ENCODE measurements around the gene ACAD11.
A peak's percentile ranks its signal among the peaks of the same experiment; 100 is the strongest.

Gene ACAD11

GRCh38 chr3:132659365-132660051, at the start of gene ACAD11:
Gene ACAD11 (minus strand): TSS chr3:132659809. CDS start chr3:132659751, 58 bp downstream.
- no peak for DNase-seq

GRCh38 chr3:132703733-132704132, 44.1 kb upstream of the ACAD11 start:
- DNase-seq: no peak

- DNase-seq: no peak
Observed at GRCh38 chr3:132695422-132695821, 35.8 kb upstream of the ACAD11 start.

GRCh38 chr3:132694991-132695390, 35.4 kb upstream of the ACAD11 start:
- no peak for DNase-seq

- DNase-seq: no peak
Observed at GRCh38 chr3:132690040-132690439, 30.4 kb upstream of the ACAD11 start.

- no peak for DNase-seq
Observed at GRCh38 chr3:132682201-132682600, 22.6 kb upstream of the ACAD11 start.

GRCh38 chr3:132681421-132681820, 21.8 kb upstream of the ACAD11 start:
- no peak for DNase-seq

- DNase-seq: no peak
Observed at GRCh38 chr3:132679911-132680310, 20.3 kb upstream of the ACAD11 start.

GRCh38 chr3:132675408-132675807, 15.8 kb upstream of the ACAD11 start:
- no peak for DNase-seq

GRCh38 chr3:132669256-132669777, 9.7 kb upstream of the ACAD11 start:
- DNase-seq: no peak

GRCh38 chr3:132665230-132665745, 5.7 kb upstream of the ACAD11 start:
- DNase-seq: no peak

GRCh38 chr3:132662212-132662611, 2.6 kb upstream of the ACAD11 start:
- DNase-seq: no peak

GRCh38 chr3:132661101-132661500, 1.5 kb upstream of the ACAD11 start:
- DNase-seq: no peak

GRCh38 chr3:132660811-132661070, 1.1 kb upstream of the ACAD11 start:
- DNase-seq: no peak

- peak; percentile 66 for DNase-seq
Observed at GRCh38 chr3:132660052-132660810, 622 bp upstream of the ACAD11 start, which contains the start of gene UBA5. Gene UBA5 (plus strand): TSS chr3:132660329. CDS start chr3:132660538, 209 bp downstream.

- no peak for DNase-seq
Observed at GRCh38 chr3:132659000-132659364, 627 bp downstream of the ACAD11 start.

GRCh38 chr3:132657869-132658747, 1.5 kb downstream of the ACAD11 start:
- no peak for DNase-seq

GRCh38 chr3:132655471-132655870, 4.1 kb downstream of the ACAD11 start:
- DNase-seq: no peak

- no peak for DNase-seq
Observed at GRCh38 chr3:132654721-132655120, 4.9 kb downstream of the ACAD11 start.

GRCh38 chr3:132654190-132654589, 5.4 kb downstream of the ACAD11 start:
- no peak for DNase-seq

GRCh38 chr3:132652640-132653270, 6.9 kb downstream of the ACAD11 start:
- DNase-seq: no peak

GRCh38 chr3:132650153-132650552, 9.5 kb downstream of the ACAD11 start:
- DNase-seq: no peak

GRCh38 chr3:132645058-132645457, 14.6 kb downstream of the ACAD11 start:
- DNase-seq: no peak

All from activated effector memory CD4-positive, alpha-beta T cell treated with Interleukin-2 at 50 U/mL for 16 hours (primary cell).